Measurements from ENCODE around the gene NDE1.

NDE1 gene

GRCh38 chr16:15772579-15773293 lies 122.7 kb downstream of the NDE1 start:
- DNase-seq: no peak

GRCh38 chr16:15773968-15774367 lies 123.9 kb downstream of the NDE1 start:
- no peak for DNase-seq

- peak; percentile 44 for DNase-seq
Measured at GRCh38 chr16:15775209-15775608, 125.2 kb downstream of the NDE1 start.

GRCh38 chr16:15775663-15776304 lies 125.7 kb downstream of the NDE1 start:
- no peak for DNase-seq

Measured in hematopoietic multipotent progenitor cell treated with erythropoietin and hydrocortisone succinate and interleukin-3 and kit ligand, for 4 days (in vitro differentiated cells).